IPS-15b (cell line): ENCODE data around the gene B9D1.

Experiments used
- H3K27me3 ChIP-seq: one replicate; pipeline ENCODE4 v1.6.1; 2013; ENCODE audit warnings: low read length; ENCODE audit not compliant: control insufficient read depth, insufficient read depth
- H3K36me3 ChIP-seq: one replicate; pipeline ENCODE4 v1.6.1; 2013; ENCODE audit warnings: low read length; ENCODE audit not compliant: control insufficient read depth, insufficient read depth
- H3K4me1 ChIP-seq: one replicate; pipeline ENCODE4 v1.6.1; 2013; ENCODE audit warnings: mild to moderate bottlenecking, low read length; ENCODE audit not compliant: control insufficient read depth, insufficient read depth
- H3K4me3 ChIP-seq: one replicate; pipeline ENCODE4 v1.5.1; 2013; ENCODE audit warnings: low read depth, low read length
- H3K9ac ChIP-seq: one replicate; pipeline ENCODE4 v1.6.1; 2013; ENCODE audit warnings: low read depth, mild to moderate bottlenecking, low read length
- H3K9me3 ChIP-seq: one replicate; pipeline ENCODE4 v1.6.1; 2013; ENCODE audit warnings: mild to moderate bottlenecking, low read length; ENCODE audit not compliant: control insufficient read depth, insufficient read depth

B9D1 gene

GRCh38 chr17:19362277-19363113 is at the start of gene B9D1:
TSS of gene B9D1 (minus strand) at chr17:19362723. CDS start at chr17:19362569, 154 bp downstream.
- peaks cover 3% of the 10 kb centered on the region for H3K4me1 ChIP-seq
- H3K9ac ChIP-seq = peak within 1 kb of the TSS; percentile 71
- H3K36me3 ChIP-seq = peaks cover 10% of the 10 kb centered on the region
- H3K27me3 ChIP-seq = peaks cover 4% of the 10 kb centered on the region
- H3K9me3 ChIP-seq = no peaks in the 10 kb centered on the region
- peak within 1 kb of the TSS; percentile 87 for H3K4me3 ChIP-seq

- no peak overlapping the region for H3K4me3 ChIP-seq
- no peak overlapping the region for H3K9ac ChIP-seq
- H3K4me1 ChIP-seq = no peaks in the 10 kb centered on the region
- H3K36me3 ChIP-seq = no peaks in the 10 kb centered on the region
- no peaks in the 10 kb centered on the region for H3K27me3 ChIP-seq
- H3K9me3 ChIP-seq = no peaks in the 10 kb centered on the region
Observed at GRCh38 chr17:19411631-19412030, 49.1 kb upstream of the B9D1 start.

DNA sequence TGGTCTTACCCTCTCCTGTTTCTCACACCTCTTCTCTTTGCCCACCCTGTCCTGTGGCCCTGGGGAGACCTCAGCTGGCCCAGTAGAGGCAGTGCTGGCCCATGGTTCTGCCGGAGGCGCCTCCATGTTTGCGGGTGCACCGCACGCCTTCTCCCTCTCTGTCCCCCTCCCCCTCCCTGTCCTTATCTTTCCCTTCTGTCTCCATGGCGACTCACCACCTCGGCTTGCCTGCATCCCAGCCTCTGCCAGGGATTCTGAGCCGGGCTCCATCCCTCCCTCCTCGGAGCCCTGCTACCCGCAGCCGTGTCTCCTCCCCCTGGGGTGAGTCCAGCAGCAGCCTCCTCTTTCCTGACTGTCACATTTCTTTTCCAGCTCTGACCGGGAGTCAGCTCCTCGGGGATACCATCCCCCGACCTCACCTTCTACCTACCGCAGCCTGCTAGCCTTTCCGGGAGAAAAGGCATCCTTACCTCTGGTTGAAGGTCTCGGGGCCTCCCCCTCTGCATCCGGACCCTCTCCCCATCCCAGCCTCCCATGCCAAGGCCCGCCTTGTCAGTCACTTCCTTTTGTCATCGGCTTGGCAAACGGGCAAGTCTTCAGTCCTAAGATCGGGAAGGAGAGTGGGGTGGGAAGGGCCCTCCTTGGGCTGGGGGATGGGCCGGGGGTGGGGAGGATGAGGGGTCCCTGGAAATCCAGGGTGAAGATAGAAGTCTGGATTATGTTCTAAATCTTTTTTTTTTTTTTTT is 48.5 kb upstream of the B9D1 start, which contains the start of gene RNF112:
Gene RNF112 (plus strand): TSS at position 358 of the 746 bp plus-strand sequence. CDS start 177 bp downstream, at position 535.
- Histone ChIP-seq H3K4me3 (peak within 1 kb of the TSS; percentile 30), H3K4me1 (no peaks in the 10 kb centered on the region), H3K9me3 (no peaks in the 10 kb centered on the region), H3K27me3 (no peaks in the 10 kb centered on the region), H3K9ac (no peak within 1 kb of the TSS), H3K36me3 (no peaks in the 10 kb centered on the region)

GRCh38 chr17:19410091-19410490 is 47.6 kb upstream of the B9D1 start:
- H3K27me3 ChIP-seq = no peaks in the 10 kb centered on the region
- H3K9ac ChIP-seq = no peak overlapping the region
- H3K36me3 ChIP-seq = no peaks in the 10 kb centered on the region
- no peaks in the 10 kb centered on the region for H3K9me3 ChIP-seq
- no peak overlapping the region for H3K4me3 ChIP-seq
- no peaks in the 10 kb centered on the region for H3K4me1 ChIP-seq

DNA sequence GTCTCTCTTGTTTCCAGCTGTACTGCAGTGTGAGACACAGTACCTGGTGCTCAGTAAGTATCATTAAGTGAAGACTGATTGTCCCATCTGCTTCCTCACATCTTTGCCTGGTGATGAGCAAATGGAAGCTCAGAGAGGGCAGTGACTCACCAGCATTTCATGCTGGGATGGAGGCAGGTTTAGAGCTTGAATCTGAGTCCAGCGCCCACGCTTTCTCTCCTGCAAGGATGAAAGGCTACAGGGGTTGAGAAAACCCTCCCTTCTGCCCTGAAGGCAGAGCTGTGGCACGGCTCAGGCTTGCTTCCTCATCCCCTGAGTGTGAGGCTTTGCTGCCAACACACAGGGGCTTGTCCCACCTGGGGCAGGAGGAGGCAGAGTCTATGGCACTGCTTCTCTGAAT is 47.0 kb upstream of the B9D1 start:
- Histone ChIP-seq H3K9ac (no peak overlapping the region), H3K4me3 (no peak overlapping the region), H3K36me3 (no peaks in the 10 kb centered on the region), H3K9me3 (no peaks in the 10 kb centered on the region), H3K4me1 (no peaks in the 10 kb centered on the region), H3K27me3 (no peaks in the 10 kb centered on the region)

DNA sequence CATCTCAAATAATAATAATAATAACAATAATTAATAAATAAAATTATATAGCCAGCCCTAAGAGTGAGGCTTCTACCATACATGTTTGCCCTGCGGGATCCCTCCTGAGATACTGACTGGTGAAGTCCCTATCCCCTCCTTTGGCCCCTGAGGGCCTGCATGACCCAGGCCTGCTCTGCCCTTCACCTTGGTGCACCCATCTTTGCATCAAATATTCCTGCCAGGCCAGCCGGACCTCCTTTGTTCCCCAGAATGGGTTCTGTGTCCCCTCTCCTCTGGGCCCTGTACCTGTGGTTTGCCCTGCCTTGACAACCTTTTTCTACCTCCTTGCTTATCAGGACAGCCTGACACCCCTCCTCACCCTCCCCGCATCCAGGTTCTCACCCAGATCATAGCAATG is 46.5 kb upstream of the B9D1 start:
- H3K4me3 ChIP-seq = no peak overlapping the region
- no peaks in the 10 kb centered on the region for H3K27me3 ChIP-seq
- no peaks in the 10 kb centered on the region for H3K9me3 ChIP-seq
- no peak overlapping the region for H3K9ac ChIP-seq
- H3K36me3 ChIP-seq = no peaks in the 10 kb centered on the region
- no peaks in the 10 kb centered on the region for H3K4me1 ChIP-seq

DNA sequence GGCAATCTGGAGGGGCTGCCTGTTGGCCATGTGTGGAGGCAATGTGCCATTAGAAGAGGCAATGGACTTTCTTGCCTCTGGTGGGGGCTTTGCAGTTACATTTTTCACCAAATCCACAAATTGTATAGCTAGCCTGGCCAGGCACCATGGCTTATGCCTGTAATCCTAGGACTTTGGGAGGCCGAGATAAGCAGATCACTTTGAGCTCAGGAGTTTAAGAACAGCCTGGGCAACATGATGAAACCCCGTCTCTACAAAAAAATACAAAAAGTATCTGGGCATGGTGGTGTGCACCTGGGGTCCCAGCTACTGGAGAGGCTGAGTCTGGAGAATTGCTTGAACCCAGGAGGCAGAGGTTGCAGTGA is 45.8 kb upstream of the B9D1 start:
- Histone ChIP-seq H3K27me3 (no peaks in the 10 kb centered on the region), H3K4me3 (no peak overlapping the region), H3K36me3 (no peaks in the 10 kb centered on the region), H3K9ac (no peak overlapping the region), H3K9me3 (no peaks in the 10 kb centered on the region), H3K4me1 (no peaks in the 10 kb centered on the region)

GRCh38 chr17:19407601-19408345 is 45.2 kb upstream of the B9D1 start:
- Histone ChIP-seq H3K4me3 (no peak overlapping the region), H3K9ac (no peak overlapping the region), H3K36me3 (no peaks in the 10 kb centered on the region), H3K27me3 (no peaks in the 10 kb centered on the region), H3K4me1 (no peaks in the 10 kb centered on the region), H3K9me3 (no peaks in the 10 kb centered on the region)

DNA sequence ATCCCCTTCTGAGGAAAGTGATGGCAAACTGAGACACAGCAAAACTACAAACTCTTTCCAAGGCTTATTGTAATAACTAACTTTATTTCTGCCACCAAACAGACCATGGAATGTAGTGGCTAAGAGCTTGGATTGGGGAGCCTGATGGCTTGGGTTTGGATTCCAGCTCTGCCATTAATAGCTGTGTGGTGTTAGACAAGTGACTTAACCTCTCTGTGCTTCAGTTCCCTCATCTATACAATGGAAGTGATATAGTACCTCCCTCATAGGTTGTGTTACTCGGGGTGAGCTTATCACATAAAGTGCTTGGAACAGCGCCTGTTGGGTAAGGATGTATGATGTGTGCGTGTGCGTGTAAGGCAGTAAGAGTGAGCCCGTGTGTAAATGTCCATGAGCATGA is 42.6 kb upstream of the B9D1 start:
- H3K36me3 ChIP-seq = no peaks in the 10 kb centered on the region
- no peak overlapping the region for H3K9ac ChIP-seq
- no peak overlapping the region for H3K4me3 ChIP-seq
- no peaks in the 10 kb centered on the region for H3K27me3 ChIP-seq
- no peaks in the 10 kb centered on the region for H3K9me3 ChIP-seq
- no peaks in the 10 kb centered on the region for H3K4me1 ChIP-seq

DNA sequence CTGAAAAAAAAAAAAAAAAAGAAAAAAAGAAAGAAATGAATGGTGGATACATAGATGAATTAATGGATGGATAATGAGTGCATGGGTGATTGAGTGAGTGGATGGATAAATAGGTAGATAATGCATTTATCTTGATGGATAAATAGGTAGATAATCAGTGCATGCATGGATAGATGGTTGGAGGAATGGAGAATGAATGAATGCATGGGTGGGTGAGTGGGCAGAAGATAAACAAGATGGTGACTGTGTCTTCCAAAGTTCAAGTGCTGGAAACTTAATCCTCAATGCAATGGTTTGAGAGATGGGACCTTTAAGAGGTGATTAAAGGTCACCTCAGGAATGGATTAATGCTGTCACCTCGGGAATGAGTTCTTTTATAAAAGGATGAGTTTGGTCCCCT is 41.7 kb upstream of the B9D1 start:
- Histone ChIP-seq H3K4me1 (no peaks in the 10 kb centered on the region), H3K9ac (no peak overlapping the region), H3K27me3 (no peaks in the 10 kb centered on the region), H3K36me3 (no peaks in the 10 kb centered on the region), H3K9me3 (no peaks in the 10 kb centered on the region), H3K4me3 (no peak overlapping the region)

GRCh38 chr17:19403021-19403420 is 40.5 kb upstream of the B9D1 start:
- Histone ChIP-seq H3K9ac (no peak overlapping the region), H3K9me3 (no peaks in the 10 kb centered on the region), H3K27me3 (no peaks in the 10 kb centered on the region), H3K4me1 (peaks cover 2% of the 10 kb centered on the region), H3K36me3 (no peaks in the 10 kb centered on the region), H3K4me3 (no peak overlapping the region)
